PC-3 (cell line): ENCODE measurements around the gene TMEM54.

Source experiments
- EZH2 ChIP-seq: fragments of 300-600 bp; sonication (generic); IDR thresholded peaks from one replicate; pipeline ENCODE4 v1.6.1; 2017; ENCODE audit warnings: antibody characterized with exemption, mild to moderate bottlenecking, low read length; ENCODE audit not compliant: unreplicated experiment
- TF ChIP-seq, protein P1 (sequence below): fragments of 300-600 bp; sonication (generic); conservative IDR thresholded peaks from 2 replicates; pipeline ENCODE4 v1.5.1; 2017; ENCODE audit warnings: antibody characterized with exemption, low read depth, mild to moderate bottlenecking, low read length

DNA sequence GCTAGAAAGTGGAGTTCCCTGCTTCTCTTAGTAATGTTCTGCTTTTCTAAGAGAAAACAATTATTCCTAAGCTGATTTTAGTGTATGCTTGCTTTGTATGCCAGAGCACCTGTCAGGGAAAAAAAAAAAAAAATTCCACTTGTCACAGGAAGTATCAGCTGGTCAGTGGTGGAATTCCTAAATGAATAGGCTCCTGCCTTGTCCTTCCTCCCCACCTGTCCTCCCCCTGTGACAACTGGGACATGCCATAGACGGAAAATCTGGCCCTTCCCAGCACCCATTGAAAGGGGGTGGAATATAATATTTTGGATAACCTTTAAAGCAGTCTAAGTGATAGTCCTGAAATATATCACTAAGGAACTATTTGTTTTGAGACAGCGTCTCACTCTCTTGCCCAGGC, 41.3 kb downstream of the TMEM54 start:
- TF ChIP-seq, protein P1, sequence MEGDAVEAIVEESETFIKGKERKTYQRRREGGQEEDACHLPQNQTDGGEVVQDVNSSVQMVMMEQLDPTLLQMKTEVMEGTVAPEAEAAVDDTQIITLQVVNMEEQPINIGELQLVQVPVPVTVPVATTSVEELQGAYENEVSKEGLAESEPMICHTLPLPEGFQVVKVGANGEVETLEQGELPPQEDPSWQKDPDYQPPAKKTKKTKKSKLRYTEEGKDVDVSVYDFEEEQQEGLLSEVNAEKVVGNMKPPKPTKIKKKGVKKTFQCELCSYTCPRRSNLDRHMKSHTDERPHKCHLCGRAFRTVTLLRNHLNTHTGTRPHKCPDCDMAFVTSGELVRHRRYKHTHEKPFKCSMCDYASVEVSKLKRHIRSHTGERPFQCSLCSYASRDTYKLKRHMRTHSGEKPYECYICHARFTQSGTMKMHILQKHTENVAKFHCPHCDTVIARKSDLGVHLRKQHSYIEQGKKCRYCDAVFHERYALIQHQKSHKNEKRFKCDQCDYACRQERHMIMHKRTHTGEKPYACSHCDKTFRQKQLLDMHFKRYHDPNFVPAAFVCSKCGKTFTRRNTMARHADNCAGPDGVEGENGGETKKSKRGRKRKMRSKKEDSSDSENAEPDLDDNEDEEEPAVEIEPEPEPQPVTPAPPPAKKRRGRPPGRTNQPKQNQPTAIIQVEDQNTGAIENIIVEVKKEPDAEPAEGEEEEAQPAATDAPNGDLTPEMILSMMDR = no peak
- no peak for TF ChIP-seq EZH2
